Calu3 (cell line): ENCODE data around the gene LRRFIP2. TPM values are rescaled to one million over a fixed set of nuclear protein-coding genes. Genes with fewer than 3 reads are reported as not detected.

Experiments
- BruUV-seq: library from RNA; stranded (reverse); fragments of 400-500 nt; replicated peaks from 2 replicates; lab custom pipeline; 2021; lab: Mats Ljungman, UMichigan
- CTCF ChIA-PET: fragments of 300-600 bp; sonication (Branson Sonifier 250); formaldehyde crosslinking; loops from one replicate; lab custom pipeline; 2022; ENCODE audit warnings: antibody characterized with exemption; lab: Charles Lee
- DNase-seq: peaks from one replicate; pipeline ENCODE4 v3.0.0; 2022
- H3K27ac Mint-ChIP-seq: one replicate; pipeline ENCODE4 v1.8.0; 2022; ENCODE audit warnings: mixed read lengths; ENCODE audit not compliant: unreplicated experiment
- H3K27me3 Mint-ChIP-seq: one replicate; pipeline ENCODE4 v1.8.0; 2022; ENCODE audit warnings: mixed read lengths; ENCODE audit not compliant: unreplicated experiment
- H3K36me3 Mint-ChIP-seq: one replicate; pipeline ENCODE4 v1.8.0; 2022; ENCODE audit warnings: mild to moderate bottlenecking, moderate library complexity, mixed read lengths; ENCODE audit not compliant: insufficient read depth, unreplicated experiment
- H3K4me1 Mint-ChIP-seq: one replicate; pipeline ENCODE4 v1.8.0; 2022; ENCODE audit warnings: mild to moderate bottlenecking, low read depth, mixed read lengths; ENCODE audit not compliant: unreplicated experiment
- H3K4me3 Mint-ChIP-seq: one replicate; pipeline ENCODE4 v1.8.0; 2022; ENCODE audit warnings: mild to moderate bottlenecking, low read depth, moderate library complexity, mixed read lengths; ENCODE audit not compliant: unreplicated experiment
- H3K9me3 Mint-ChIP-seq: one replicate; pipeline ENCODE4 v1.8.0; 2022; ENCODE audit warnings: low read depth, mixed read lengths; ENCODE audit not compliant: unreplicated experiment
- CTCF ChIP-seq: fragments of 200-600 bp; IDR thresholded peaks from one replicate; pipeline ENCODE4 v1.8.0; 2022; ENCODE audit warnings: antibody characterized with exemption; ENCODE audit not compliant: unreplicated experiment
- intact Hi-C: fragments of 100-400 bp; cut with micrococcal nuclease; formaldehyde crosslinking; loops from one replicate; pipeline ENCODE4 v1.10.0; 2022; ENCODE audit not compliant: unreplicated experiment
- total RNA-seq: library from RNA; stranded (reverse); gene quantifications from 2 replicates; pipeline ENCODE4 v1.2.3, GENCODE V29; 2022

LRRFIP2 gene
- total RNA-seq, 1 experiment from 2014 or later = 38.8 TPM

GRCh38 chr3:37093481-37093880 lies 80.9 kb downstream of the LRRFIP2 start:
- Mint-ChIP-seq H3K9me3 (no peaks in the 10 kb centered on the region), H3K27ac (no peak overlapping the region), H3K36me3 (no peaks in the 10 kb centered on the region), H3K4me1 (no peaks in the 10 kb centered on the region), H3K4me3 (no peak overlapping the region), H3K27me3 (no peaks in the 10 kb centered on the region)
- TF ChIP-seq CTCF = no peak
- intact Hi-C loops = no loop called here
- CTCF ChIA-PET = no interaction called here
- DNase-seq = no peak
- BruUV-seq = no TSS peak

GRCh38 chr3:37092484-37092883 lies 81.9 kb downstream of the LRRFIP2 start:
- no peak overlapping the region for H3K4me3 Mint-ChIP-seq
- intact Hi-C loops = no loop called here
- H3K27ac Mint-ChIP-seq = no peak overlapping the region
- no peaks in the 10 kb centered on the region for H3K9me3 Mint-ChIP-seq
- H3K4me1 Mint-ChIP-seq = no peaks in the 10 kb centered on the region
- BruUV-seq = no TSS peak
- CTCF ChIA-PET = no interaction called here
- no peaks in the 10 kb centered on the region for H3K27me3 Mint-ChIP-seq
- DNase-seq = no peak
- H3K36me3 Mint-ChIP-seq = no peaks in the 10 kb centered on the region
- no peak for TF ChIP-seq CTCF

- no TSS peak for BruUV-seq
- Mint-ChIP-seq H3K27ac (no peak overlapping the region), H3K4me1 (no peaks in the 10 kb centered on the region), H3K36me3 (no peaks in the 10 kb centered on the region), H3K27me3 (no peaks in the 10 kb centered on the region), H3K9me3 (no peaks in the 10 kb centered on the region), H3K4me3 (no peak overlapping the region)
- intact Hi-C loops = no loop called here
- no peak for TF ChIP-seq CTCF
- CTCF ChIA-PET = no interaction called here
- DNase-seq = no peak
These were observed 86.5 kb downstream of the LRRFIP2 start for GRCh38 chr3:37087870-37088269.

- Mint-ChIP-seq H3K4me3 (no peak overlapping the region), H3K36me3 (no peaks in the 10 kb centered on the region), H3K27me3 (no peaks in the 10 kb centered on the region), H3K9me3 (no peaks in the 10 kb centered on the region), H3K27ac (no peak overlapping the region), H3K4me1 (no peaks in the 10 kb centered on the region)
- no peak for DNase-seq
- CTCF ChIA-PET = no interaction called here
- TF ChIP-seq CTCF = no peak
- intact Hi-C loops = no loop called here
- BruUV-seq = no TSS peak
These were observed 87.5 kb downstream of the LRRFIP2 start for GRCh38 chr3:37086918-37087317.
